ENCODE data around the gene STAT1. TPM values are rescaled to one million over a fixed set of nuclear protein-coding genes. Genes with fewer than 3 reads are reported as not detected.
A peak's percentile ranks its signal among the peaks of the same experiment; 100 is the strongest.

The STAT1 gene
- polyA plus RNA-seq, 3 donors, result 51.3 to 126 (median 110) TPM

GRCh38 chr2:191025135-191025534, 11.2 kb upstream of the STAT1 start:
- Histone ChIP-seq H3K27me3 (ENCODE audit: control insufficient read depth in 2 of 2, insufficient read depth in 2 of 2, low read length in 2 of 2) (no peaks in the 10 kb centered on the region), H2AFZ (ENCODE audit: insufficient read depth, low read depth, low read length, poor library complexity, severe bottlenecking) (no peak overlapping the region), H3K9me3 (replicated peaks in 1 of 2; ENCODE audit: control insufficient read depth in 1 of 2, insufficient read depth in 1 of 2, low read length in 2 of 2) (no peaks in the 10 kb centered on the region), H3K4me3 (replicated peaks in 1 of 3; ENCODE audit: low read depth in 2 of 3, low read length in 3 of 3) (no peak overlapping the region), H3K79me2 (ENCODE audit: insufficient read depth, low read length) (no peaks in the 10 kb centered on the region), H3K4me1 (ENCODE audit: control insufficient read depth in 1 of 2, insufficient read depth in 2 of 2, low read length in 2 of 2) (peaks cover 41 to 57% of the 10 kb centered on the region in 2 donors), H3K9ac (ENCODE audit: insufficient read depth, low read length, poor library complexity, severe bottlenecking) (no peak overlapping the region), H4K20me1 (ENCODE audit: insufficient read depth, low read length) (no peaks in the 10 kb centered on the region), H3K27ac (ENCODE audit: low read depth in 1 of 2, low read length in 2 of 2) (no peak overlapping the region), H3K4me2 (replicated peaks; ENCODE audit: extremely low read depth, low read length, poor library complexity, severe bottlenecking) (no peak overlapping the region), H3K36me3 (replicated peaks in 1 of 2; ENCODE audit: control insufficient read depth in 1 of 2, insufficient read depth in 2 of 2, low read length in 2 of 2) (no peaks in the 10 kb centered on the region)
- peak overlapping the region in 2 of 7 donors; percentile 42 to 46 for H3K27ac Mint-ChIP-seq
- no peaks in the 10 kb centered on the region for H3K27me3 Mint-ChIP-seq (ENCODE audit: low read depth in 3 of 3)
- no CpG with 5 or more reads among the region's 1 CpG for WGBS (ENCODE audit: insufficient coverage)
- no peak for TF ChIP-seq CTCF (IDR thresholded peaks at IDR 0.05)
- peaks cover 40% of the 10 kb centered on the region for H3K4me1 Mint-ChIP-seq
- H3K36me3 Mint-ChIP-seq, result peaks cover 0 to 6% of the 10 kb centered on the region in 2 donors
- peak in 2 of 3 donors; percentile 27 to 57 for DNase-seq
- H3K4me3 Mint-ChIP-seq, result no peak overlapping the region
- H3K9me3 Mint-ChIP-seq, result no peaks in the 10 kb centered on the region
- intact Hi-C loops (cut with micrococcal nuclease), result no loop called here

GRCh38 chr2:191023235-191023679, 9.3 kb upstream of the STAT1 start:
- intact Hi-C loops (cut with micrococcal nuclease), result loop anchor here in 1 of 2 donors (5.0 kb wide), 1 partner anchor 141 kb away; the partner anchor contains the start of gene GLS
- peaks cover 0 to 6% of the 10 kb centered on the region in 2 donors for H3K36me3 Mint-ChIP-seq
- no peak overlapping the region for H3K4me3 ChIP-seq (replicated peaks in 1 of 3; ENCODE audit: low read depth in 2 of 3, low read length in 3 of 3)

More at GRCh38 chr2:191023235-191023679, 9.3 kb upstream of the STAT1 start:
- H3K27me3 ChIP-seq (ENCODE audit: control insufficient read depth in 2 of 2, insufficient read depth in 2 of 2, low read length in 2 of 2), result no peaks in the 10 kb centered on the region
- H3K79me2 ChIP-seq (ENCODE audit: insufficient read depth, low read length), result no peaks in the 10 kb centered on the region
- Mint-ChIP-seq H3K9me3 (no peaks in the 10 kb centered on the region), H3K27me3 (ENCODE audit: low read depth in 3 of 3) (no peaks in the 10 kb centered on the region), H3K4me1 (peaks cover 28% of the 10 kb centered on the region), H3K27ac (no peak overlapping the region), H3K4me3 (no peak overlapping the region)
- H3K27ac ChIP-seq (ENCODE audit: low read depth in 1 of 2, low read length in 2 of 2), result no peak overlapping the region
- no peak overlapping the region for H3K4me2 ChIP-seq (replicated peaks; ENCODE audit: extremely low read depth, low read length, poor library complexity, severe bottlenecking)
- no peak for DNase-seq
- no peak for TF ChIP-seq CTCF (IDR thresholded peaks at IDR 0.05)
- WGBS (ENCODE audit: insufficient coverage), result 88% methylated on average over 5 of the region's 7 CpGs
- no peaks in the 10 kb centered on the region for H3K36me3 ChIP-seq (replicated peaks in 1 of 2; ENCODE audit: control insufficient read depth in 1 of 2, insufficient read depth in 2 of 2, low read length in 2 of 2)
- no peaks in the 10 kb centered on the region for H4K20me1 ChIP-seq (ENCODE audit: insufficient read depth, low read length)
- H3K4me1 ChIP-seq (ENCODE audit: control insufficient read depth in 1 of 2, insufficient read depth in 2 of 2, low read length in 2 of 2), result peaks cover 36 to 50% of the 10 kb centered on the region in 2 donors
- no peaks in the 10 kb centered on the region for H3K9me3 ChIP-seq (replicated peaks in 1 of 2; ENCODE audit: control insufficient read depth in 1 of 2, insufficient read depth in 1 of 2, low read length in 2 of 2)
- no peak overlapping the region for H3K9ac ChIP-seq (ENCODE audit: insufficient read depth, low read length, poor library complexity, severe bottlenecking)
- H2AFZ ChIP-seq (ENCODE audit: insufficient read depth, low read depth, low read length, poor library complexity, severe bottlenecking), result no peak overlapping the region

All from CD14-positive monocyte (primary cell).